ENCODE results near the gene CASQ1. TPM values are rescaled to one million over a fixed set of nuclear protein-coding genes. Genes with fewer than 3 reads are reported as not detected.

The CASQ1 gene
- total and polyA plus RNA-seq, 2 of the 13 experiments (the other 11 are each of a cell fraction or from before 2014, with no cell fraction given), result 0.09 to 0.20 TPM

DNA sequence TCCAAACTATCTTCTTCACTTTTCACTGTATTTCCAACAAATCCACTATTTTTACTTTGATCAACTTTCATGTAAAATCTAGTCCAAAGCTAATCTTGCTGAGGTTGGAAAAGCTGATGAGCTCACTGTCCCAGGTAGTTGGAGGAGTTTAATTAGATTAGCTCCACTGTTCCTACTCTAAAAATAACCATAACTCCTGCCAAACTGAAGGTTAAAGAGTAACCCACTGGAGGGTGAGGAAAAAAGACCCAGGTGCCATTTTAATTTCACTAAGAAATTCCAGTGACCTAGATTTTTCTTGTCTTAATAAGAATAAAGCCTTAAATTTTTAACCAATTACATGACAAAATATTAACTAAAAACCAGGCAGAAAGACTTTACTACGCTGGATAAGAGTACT lies 56.7 kb downstream of the CASQ1 start:
- Histone ChIP-seq H3K9me3 (ENCODE audit: low read length) (no peaks in the 10 kb centered on the region), H3K4me2 (ENCODE audit: low read depth, low read length) (no peak overlapping the region), H3K9ac (ENCODE audit: insufficient read depth, low read depth, low read length) (no peak overlapping the region), H3K4me1 (ENCODE audit: insufficient read depth, low read length) (peaks cover 17% of the 10 kb centered on the region), H4K20me1 (ENCODE audit: insufficient read depth, low read length) (peaks cover 8% of the 10 kb centered on the region; the same call in 1 of the 2 replicates), H3K27ac (ENCODE audit: extremely low read length, insufficient read depth, low read length) (no peak overlapping the region), H3K79me2 (ENCODE audit: insufficient read depth, low read length) (peaks cover 36% of the 10 kb centered on the region), H3K36me3 (replicated peaks in 1 of 2; ENCODE audit: control insufficient read depth in 1 of 2, insufficient read depth in 2 of 2, low read length in 2 of 2) (peaks cover 2 to 22% of the 10 kb centered on the region in 2 experiments; a peak in 3 of 5 replicates), H3K4me3 (replicated peaks in 1 of 3; ENCODE audit: insufficient read depth in 1 of 3, low read depth in 2 of 3, low read length in 3 of 3) (no peak overlapping the region), H3K27me3 (ENCODE audit: control insufficient read depth in 1 of 2, insufficient read depth in 2 of 2, low read length in 2 of 2) (no peaks in the 10 kb centered on the region), H2AFZ (ENCODE audit: low read length) (no peak overlapping the region)
- no peak for DNase-seq (ENCODE audit: low spot score)
- no peak for ATAC-seq
- TF ChIP-seq, protein P1, sequence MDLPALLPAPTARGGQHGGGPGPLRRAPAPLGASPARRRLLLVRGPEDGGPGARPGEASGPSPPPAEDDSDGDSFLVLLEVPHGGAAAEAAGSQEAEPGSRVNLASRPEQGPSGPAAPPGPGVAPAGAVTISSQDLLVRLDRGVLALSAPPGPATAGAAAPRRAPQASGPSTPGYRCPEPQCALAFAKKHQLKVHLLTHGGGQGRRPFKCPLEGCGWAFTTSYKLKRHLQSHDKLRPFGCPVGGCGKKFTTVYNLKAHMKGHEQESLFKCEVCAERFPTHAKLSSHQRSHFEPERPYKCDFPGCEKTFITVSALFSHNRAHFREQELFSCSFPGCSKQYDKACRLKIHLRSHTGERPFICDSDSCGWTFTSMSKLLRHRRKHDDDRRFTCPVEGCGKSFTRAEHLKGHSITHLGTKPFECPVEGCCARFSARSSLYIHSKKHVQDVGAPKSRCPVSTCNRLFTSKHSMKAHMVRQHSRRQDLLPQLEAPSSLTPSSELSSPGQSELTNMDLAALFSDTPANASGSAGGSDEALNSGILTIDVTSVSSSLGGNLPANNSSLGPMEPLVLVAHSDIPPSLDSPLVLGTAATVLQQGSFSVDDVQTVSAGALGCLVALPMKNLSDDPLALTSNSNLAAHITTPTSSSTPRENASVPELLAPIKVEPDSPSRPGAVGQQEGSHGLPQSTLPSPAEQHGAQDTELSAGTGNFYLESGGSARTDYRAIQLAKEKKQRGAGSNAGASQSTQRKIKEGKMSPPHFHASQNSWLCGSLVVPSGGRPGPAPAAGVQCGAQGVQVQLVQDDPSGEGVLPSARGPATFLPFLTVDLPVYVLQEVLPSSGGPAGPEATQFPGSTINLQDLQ (CRISPR knock-in tag; IDR thresholded peaks at IDR 0.05), result no peak
- TF ChIP-seq, protein P2, sequence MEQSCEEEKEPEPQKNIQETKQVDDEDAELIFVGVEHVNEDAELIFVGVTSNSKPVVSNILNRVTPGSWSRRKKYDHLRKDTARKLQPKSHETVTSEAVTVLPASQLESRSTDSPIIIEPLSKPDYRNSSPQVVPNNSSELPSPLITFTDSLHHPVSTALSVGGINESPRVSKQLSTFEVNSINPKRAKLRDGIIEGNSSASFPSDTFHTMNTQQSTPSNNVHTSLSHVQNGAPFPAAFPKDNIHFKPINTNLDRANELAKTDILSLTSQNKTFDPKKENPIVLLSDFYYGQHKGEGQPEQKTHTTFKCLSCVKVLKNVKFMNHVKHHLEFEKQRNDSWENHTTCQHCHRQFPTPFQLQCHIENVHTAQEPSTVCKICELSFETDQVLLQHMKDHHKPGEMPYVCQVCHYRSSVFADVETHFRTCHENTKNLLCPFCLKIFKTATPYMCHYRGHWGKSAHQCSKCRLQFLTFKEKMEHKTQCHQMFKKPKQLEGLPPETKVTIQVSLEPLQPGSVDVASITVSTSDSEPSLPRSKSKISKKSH (CRISPR knock-in tag; IDR thresholded peaks at IDR 0.05; ENCODE audit: borderline replicate concordance), result no peak
- no peak for TF ChIP-seq GATAD2A (CRISPR knock-in tag; IDR thresholded peaks at IDR 0.05)
- TF ChIP-seq ZNF564 (CRISPR knock-in tag; IDR thresholded peaks at IDR 0.05), result no peak
- no peak for TF ChIP-seq U2AF1 (optimal IDR thresholded peaks at IDR 0.05; ENCODE audit: low read depth, low read length)
- TF ChIP-seq ZNF367 (CRISPR knock-in tag; IDR thresholded peaks at IDR 0.05; ENCODE audit: borderline replicate concordance), result no peak
- no peak for TF ChIP-seq SP140L (CRISPR knock-in tag; IDR thresholded peaks at IDR 0.05; ENCODE audit: borderline replicate concordance)
- no peak for TF ChIP-seq ZBTB33 (CRISPR knock-in tag; IDR thresholded peaks at IDR 0.05)
- TF ChIP-seq KAT7 (CRISPR knock-in tag; IDR thresholded peaks at IDR 0.05; ENCODE audit: borderline replicate concordance), result no peak
- TF ChIP-seq AHR (CRISPR knock-in tag; IDR thresholded peaks at IDR 0.05), result no peak
- no peak for TF ChIP-seq ZNF780A (CRISPR knock-in tag; IDR thresholded peaks at IDR 0.05)
- TF ChIP-seq ZNF207 (IDR thresholded peaks at IDR 0.05; ENCODE audit: borderline replicate concordance), result no peak
- no peak for TF ChIP-seq POLR2A (IDR thresholded peaks at IDR 0.05; ENCODE audit: insufficient read depth in 1 of 2, low read depth in 2 of 2, low read length in 2 of 2)
- no peak for TF ChIP-seq RAD51 (IDR thresholded peaks at IDR 0.05; ENCODE audit: borderline replicate concordance)
- TF ChIP-seq, protein P3, sequence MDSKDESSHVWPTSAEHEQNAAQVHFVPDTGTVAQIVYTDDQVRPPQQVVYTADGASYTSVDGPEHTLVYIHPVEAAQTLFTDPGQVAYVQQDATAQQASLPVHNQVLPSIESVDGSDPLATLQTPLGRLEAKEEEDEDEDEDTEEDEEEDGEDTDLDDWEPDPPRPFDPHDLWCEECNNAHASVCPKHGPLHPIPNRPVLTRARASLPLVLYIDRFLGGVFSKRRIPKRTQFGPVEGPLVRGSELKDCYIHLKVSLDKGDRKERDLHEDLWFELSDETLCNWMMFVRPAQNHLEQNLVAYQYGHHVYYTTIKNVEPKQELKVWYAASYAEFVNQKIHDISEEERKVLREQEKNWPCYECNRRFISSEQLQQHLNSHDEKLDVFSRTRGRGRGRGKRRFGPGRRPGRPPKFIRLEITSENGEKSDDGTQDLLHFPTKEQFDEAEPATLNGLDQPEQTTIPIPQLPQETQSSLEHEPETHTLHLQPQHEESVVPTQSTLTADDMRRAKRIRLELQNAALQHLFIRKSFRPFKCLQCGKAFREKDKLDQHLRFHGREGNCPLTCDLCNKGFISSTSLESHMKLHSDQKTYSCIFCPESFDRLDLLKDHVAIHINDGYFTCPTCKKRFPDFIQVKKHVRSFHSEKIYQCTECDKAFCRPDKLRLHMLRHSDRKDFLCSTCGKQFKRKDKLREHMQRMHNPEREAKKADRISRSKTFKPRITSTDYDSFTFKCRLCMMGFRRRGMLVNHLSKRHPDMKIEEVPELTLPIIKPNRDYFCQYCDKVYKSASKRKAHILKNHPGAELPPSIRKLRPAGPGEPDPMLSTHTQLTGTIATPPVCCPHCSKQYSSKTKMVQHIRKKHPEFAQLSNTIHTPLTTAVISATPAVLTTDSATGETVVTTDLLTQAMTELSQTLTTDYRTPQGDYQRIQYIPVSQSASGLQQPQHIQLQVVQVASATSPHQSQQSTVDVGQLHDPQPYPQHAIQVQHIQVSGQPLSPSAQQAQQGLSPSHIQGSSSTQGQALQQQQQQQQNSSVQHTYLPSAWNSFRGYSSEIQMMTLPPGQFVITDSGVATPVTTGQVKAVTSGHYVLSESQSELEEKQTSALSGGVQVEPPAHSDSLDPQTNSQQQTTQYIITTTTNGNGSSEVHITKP (CRISPR knock-in tag; IDR thresholded peaks at IDR 0.05; ENCODE audit: low read depth), result no peak
- no peak for TF ChIP-seq ZNF678 (CRISPR knock-in tag; IDR thresholded peaks at IDR 0.05)
- no peak for TF ChIP-seq NFE2L2 (IDR thresholded peaks at IDR 0.05; ENCODE audit: low read length)
- CTCF ChIA-PET (ENCODE audit: low intra/inter-chr PET ratio, low total read pairs), result no interaction called here
- intact Hi-C loops (cut with micrococcal nuclease; ENCODE audit: unreplicated experiment), result no loop called here
- no peak for FAIRE-seq
- 96% methylated on average over 1 of the region's 1 CpG for WGBS (ENCODE audit: low lambda C conversion rate)
- in situ Hi-C loops (cut with HindIII; ENCODE audit: extremely low pct_ligation_motif_present, low pct_unique_long_range_greater_than_20kb), result no loop called here
- no TSS peak for BruUV-seq (replicated peaks)
- POLR2A ChIA-PET, result no interaction called here

Measured in HepG2 (cell line).